ENCODE data around the gene G6PC1. TPM values are rescaled to one million over a fixed set of nuclear protein-coding genes. Genes with fewer than 3 reads are reported as not detected.
A peak's percentile ranks its signal among the peaks of the same experiment; 100 is the strongest.

G6PC1 gene
- total and polyA plus RNA-seq, 2 of the 13 experiments (the other 11 are each of a cell fraction or from before 2014, with no cell fraction given), result 1.7 to 37.9 TPM

DNA sequence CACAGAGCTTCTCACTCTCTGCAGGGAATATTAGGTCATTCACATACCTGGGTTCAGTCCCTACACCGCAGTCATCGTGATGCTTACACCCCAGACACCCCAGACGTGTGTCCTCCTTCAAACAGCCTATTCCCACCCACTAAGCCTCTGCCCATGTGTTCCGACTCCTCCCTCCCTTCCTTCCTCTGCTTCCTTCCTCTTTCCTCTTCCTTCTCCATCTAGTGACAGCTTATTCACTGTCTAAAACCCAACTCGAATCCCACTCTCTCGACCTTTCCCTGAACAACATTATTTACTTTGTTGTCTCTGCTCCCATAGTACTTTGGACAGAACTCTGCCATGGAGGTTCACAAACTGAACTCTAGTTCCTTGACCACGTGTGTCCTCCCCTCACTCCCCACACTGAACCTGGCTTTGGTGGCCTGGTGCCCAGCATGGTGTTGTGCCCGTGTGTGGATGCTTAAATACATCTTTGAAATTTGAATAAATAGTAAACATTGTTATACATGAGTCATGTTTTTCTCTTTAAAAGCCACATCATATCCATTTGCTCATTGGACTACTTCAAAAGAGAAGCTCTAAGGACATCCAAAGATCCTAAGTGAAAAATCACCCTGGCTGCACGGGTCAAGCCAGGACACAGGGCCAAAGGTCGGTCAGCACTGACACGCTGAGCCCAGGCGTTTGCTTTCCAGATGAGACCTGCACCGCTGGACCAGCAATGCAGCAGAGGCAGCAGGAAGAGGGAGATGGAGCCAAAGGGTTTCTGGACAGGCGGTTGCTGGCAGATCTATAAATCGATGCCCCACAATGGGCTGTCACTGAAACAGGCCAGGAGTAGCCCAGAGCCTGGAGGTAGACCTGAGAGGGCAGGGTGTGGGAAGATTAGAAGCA, 14.1 kb upstream of the G6PC1 start (continued):
- peak; percentile 24 for TF ChIP-seq TBL1XR1 (IDR thresholded peaks at IDR 0.05; ENCODE audit: borderline replicate concordance, low read length, partially characterized antibody)
- TF ChIP-seq ZNF12 (CRISPR knock-in tag; IDR thresholded peaks at IDR 0.05), result no peak
- TF ChIP-seq HMGA1 (CRISPR knock-in tag; conservative IDR thresholded peaks at IDR 0.05), result no peak
- no peak; the same call in none of the 2 replicates for TF ChIP-seq ELF1 (CRISPR knock-in tag; IDR thresholded peaks at IDR 0.05)
- peak; percentile 76 for TF ChIP-seq JUND (CRISPR knock-in tag; IDR thresholded peaks at IDR 0.05)
- TF ChIP-seq SIX1 (CRISPR knock-in tag; IDR thresholded peaks at IDR 0.05; ENCODE audit: borderline replicate concordance), result peak; percentile 58
- TF ChIP-seq, protein P1, sequence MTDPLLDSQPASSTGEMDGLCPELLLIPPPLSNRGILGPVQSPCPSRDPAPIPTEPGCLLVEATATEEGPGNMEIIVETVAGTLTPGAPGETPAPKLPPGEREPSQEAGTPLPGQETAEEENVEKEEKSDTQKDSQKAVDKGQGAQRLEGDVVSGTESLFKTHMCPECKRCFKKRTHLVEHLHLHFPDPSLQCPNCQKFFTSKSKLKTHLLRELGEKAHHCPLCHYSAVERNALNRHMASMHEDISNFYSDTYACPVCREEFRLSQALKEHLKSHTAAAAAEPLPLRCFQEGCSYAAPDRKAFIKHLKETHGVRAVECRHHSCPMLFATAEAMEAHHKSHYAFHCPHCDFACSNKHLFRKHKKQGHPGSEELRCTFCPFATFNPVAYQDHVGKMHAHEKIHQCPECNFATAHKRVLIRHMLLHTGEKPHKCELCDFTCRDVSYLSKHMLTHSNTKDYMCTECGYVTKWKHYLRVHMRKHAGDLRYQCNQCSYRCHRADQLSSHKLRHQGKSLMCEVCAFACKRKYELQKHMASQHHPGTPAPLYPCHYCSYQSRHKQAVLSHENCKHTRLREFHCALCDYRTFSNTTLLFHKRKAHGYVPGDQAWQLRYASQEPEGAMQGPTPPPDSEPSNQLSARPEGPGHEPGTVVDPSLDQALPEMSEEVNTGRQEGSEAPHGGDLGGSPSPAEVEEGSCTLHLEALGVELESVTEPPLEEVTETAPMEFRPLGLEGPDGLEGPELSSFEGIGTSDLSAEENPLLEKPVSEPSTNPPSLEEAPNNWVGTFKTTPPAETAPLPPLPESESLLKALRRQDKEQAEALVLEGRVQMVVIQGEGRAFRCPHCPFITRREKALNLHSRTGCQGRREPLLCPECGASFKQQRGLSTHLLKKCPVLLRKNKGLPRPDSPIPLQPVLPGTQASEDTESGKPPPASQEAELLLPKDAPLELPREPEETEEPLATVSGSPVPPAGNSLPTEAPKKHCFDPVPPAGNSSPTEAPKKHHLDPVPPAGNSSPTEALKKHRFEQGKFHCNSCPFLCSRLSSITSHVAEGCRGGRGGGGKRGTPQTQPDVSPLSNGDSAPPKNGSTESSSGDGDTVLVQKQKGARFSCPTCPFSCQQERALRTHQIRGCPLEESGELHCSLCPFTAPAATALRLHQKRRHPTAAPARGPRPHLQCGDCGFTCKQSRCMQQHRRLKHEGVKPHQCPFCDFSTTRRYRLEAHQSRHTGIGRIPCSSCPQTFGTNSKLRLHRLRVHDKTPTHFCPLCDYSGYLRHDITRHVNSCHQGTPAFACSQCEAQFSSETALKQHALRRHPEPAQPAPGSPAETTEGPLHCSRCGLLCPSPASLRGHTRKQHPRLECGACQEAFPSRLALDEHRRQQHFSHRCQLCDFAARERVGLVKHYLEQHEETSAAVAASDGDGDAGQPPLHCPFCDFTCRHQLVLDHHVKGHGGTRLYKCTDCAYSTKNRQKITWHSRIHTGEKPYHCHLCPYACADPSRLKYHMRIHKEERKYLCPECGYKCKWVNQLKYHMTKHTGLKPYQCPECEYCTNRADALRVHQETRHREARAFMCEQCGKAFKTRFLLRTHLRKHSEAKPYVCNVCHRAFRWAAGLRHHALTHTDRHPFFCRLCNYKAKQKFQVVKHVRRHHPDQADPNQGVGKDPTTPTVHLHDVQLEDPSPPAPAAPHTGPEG (CRISPR knock-in tag; IDR thresholded peaks at IDR 0.05), result 0 out of 2 replicates have a peak, but pooled peaks have one; percentile 37
- TF ChIP-seq ZNF589 (CRISPR knock-in tag; conservative IDR thresholded peaks at IDR 0.05), result peak; percentile 81
- peak; percentile 63; the same call in 1 of the 2 replicates for TF ChIP-seq ZNF343 (CRISPR knock-in tag; IDR thresholded peaks at IDR 0.05)
- TF ChIP-seq, protein P2, sequence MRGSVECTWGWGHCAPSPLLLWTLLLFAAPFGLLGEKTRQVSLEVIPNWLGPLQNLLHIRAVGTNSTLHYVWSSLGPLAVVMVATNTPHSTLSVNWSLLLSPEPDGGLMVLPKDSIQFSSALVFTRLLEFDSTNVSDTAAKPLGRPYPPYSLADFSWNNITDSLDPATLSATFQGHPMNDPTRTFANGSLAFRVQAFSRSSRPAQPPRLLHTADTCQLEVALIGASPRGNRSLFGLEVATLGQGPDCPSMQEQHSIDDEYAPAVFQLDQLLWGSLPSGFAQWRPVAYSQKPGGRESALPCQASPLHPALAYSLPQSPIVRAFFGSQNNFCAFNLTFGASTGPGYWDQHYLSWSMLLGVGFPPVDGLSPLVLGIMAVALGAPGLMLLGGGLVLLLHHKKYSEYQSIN (CRISPR knock-in tag; IDR thresholded peaks at IDR 0.05; ENCODE audit: borderline replicate concordance), result no peak
- no peak for TF ChIP-seq FLYWCH1 (CRISPR knock-in tag; IDR thresholded peaks at IDR 0.05)
- TF ChIP-seq NFE2L2 (IDR thresholded peaks at IDR 0.05; ENCODE audit: low read length), result no peak
- TF ChIP-seq, protein P3, sequence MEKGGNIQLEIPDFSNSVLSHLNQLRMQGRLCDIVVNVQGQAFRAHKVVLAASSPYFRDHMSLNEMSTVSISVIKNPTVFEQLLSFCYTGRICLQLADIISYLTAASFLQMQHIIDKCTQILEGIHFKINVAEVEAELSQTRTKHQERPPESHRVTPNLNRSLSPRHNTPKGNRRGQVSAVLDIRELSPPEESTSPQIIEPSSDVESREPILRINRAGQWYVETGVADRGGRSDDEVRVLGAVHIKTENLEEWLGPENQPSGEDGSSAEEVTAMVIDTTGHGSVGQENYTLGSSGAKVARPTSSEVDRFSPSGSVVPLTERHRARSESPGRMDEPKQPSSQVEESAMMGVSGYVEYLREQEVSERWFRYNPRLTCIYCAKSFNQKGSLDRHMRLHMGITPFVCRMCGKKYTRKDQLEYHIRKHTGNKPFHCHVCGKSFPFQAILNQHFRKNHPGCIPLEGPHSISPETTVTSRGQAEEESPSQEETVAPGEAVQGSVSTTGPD (CRISPR knock-in tag; IDR thresholded peaks at IDR 0.05), result peak; percentile 30
- no peak for TF ChIP-seq RBM22 (optimal IDR thresholded peaks at IDR 0.05; ENCODE audit: low read length)
- TF ChIP-seq KLF6 (CRISPR knock-in tag; IDR thresholded peaks at IDR 0.05), result 0 out of 2 replicates have a peak, but pooled peaks have one; percentile 51
- peak; percentile 98 for TF ChIP-seq ZBTB42 (CRISPR knock-in tag; IDR thresholded peaks at IDR 0.05)
- TF ChIP-seq PHF8 (CRISPR knock-in tag; IDR thresholded peaks at IDR 0.05), result peak; percentile 48; the same call in 1 of the 2 replicates
- TF ChIP-seq EEA1 (CRISPR knock-in tag; IDR thresholded peaks at IDR 0.05; ENCODE audit: borderline replicate concordance), result 0 out of 2 replicates have a peak, but pooled peaks have one; percentile 25
- no peak for TF ChIP-seq ZNF816 (CRISPR knock-in tag; IDR thresholded peaks at IDR 0.05; ENCODE audit: borderline replicate concordance)
- TF ChIP-seq, protein P4, sequence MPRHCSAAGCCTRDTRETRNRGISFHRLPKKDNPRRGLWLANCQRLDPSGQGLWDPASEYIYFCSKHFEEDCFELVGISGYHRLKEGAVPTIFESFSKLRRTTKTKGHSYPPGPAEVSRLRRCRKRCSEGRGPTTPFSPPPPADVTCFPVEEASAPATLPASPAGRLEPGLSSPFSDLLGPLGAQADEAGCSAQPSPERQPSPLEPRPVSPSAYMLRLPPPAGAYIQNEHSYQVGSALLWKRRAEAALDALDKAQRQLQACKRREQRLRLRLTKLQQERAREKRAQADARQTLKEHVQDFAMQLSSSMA (CRISPR knock-in tag; IDR thresholded peaks at IDR 0.05), result no peak

Measured in HepG2 (cell line).